ENCODE data around the gene GLA.
A peak's percentile ranks its signal among the peaks of the same experiment; 100 is the strongest.

The GLA gene

DNA sequence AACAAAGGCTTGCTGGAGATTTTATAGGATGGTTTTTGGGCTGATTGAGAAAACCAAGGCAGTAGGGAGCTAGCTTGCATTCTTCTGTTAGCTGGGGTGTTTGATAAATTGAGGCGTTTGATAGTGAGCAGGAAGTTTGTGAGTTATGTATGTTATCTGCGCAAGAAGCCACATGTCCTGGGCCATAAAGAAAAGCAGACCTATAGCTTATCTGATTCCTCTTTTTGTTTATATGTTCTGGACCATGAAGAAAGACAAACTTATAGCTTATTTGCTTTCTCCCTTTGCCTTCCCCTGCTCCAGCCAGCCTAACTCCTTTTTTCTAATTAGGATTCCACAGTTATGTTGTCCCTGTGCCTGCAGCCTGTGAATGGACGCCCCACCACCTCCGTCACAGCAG, 9.5 kb upstream of the GLA start:
- no peak overlapping the region for H3K9ac ChIP-seq (ENCODE audit: low read depth, low read length)
- H3K9me3 ChIP-seq (ENCODE audit: control insufficient read depth, insufficient read depth, low read length) = no peaks in the 10 kb centered on the region
- peaks cover 2% of the 10 kb centered on the region for H3K36me3 ChIP-seq (ENCODE audit: control insufficient read depth, insufficient read depth, low read length)
- H3K4me1 ChIP-seq (ENCODE audit: control insufficient read depth, insufficient read depth, low read length) = peaks cover 3% of the 10 kb centered on the region
- no peaks in the 10 kb centered on the region for H3K27me3 ChIP-seq (ENCODE audit: control insufficient read depth, insufficient read depth, low read length)
- H3K4me3 ChIP-seq (ENCODE audit: low read depth, low read length) = no peak overlapping the region

DNA sequence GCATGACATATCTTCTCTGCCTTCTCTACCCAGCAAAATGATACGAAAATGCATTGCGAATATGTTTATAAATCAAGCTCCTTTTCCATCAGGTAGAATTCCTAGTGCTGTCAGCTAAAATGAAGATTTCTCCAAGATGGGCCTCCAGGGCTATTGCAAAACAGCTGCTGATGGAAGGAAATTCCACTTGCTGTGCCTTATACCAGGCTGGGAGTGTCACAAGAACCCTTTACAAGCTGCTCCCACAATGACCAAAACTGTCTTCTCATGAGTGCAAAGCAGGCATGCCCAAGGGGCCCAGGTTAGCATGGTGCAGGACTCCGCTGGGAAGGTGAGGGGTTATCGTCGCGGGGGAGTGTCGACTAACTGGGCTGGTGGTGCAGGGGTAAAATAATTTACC, 9.0 kb upstream of the GLA start:
- Histone ChIP-seq H3K4me1 (ENCODE audit: control insufficient read depth, insufficient read depth, low read length) (peaks cover 3% of the 10 kb centered on the region), H3K36me3 (ENCODE audit: control insufficient read depth, insufficient read depth, low read length) (peaks cover 2% of the 10 kb centered on the region), H3K27me3 (ENCODE audit: control insufficient read depth, insufficient read depth, low read length) (no peaks in the 10 kb centered on the region), H3K9ac (ENCODE audit: low read depth, low read length) (no peak overlapping the region), H3K9me3 (ENCODE audit: control insufficient read depth, insufficient read depth, low read length) (no peaks in the 10 kb centered on the region), H3K4me3 (ENCODE audit: low read depth, low read length) (no peak overlapping the region)

DNA sequence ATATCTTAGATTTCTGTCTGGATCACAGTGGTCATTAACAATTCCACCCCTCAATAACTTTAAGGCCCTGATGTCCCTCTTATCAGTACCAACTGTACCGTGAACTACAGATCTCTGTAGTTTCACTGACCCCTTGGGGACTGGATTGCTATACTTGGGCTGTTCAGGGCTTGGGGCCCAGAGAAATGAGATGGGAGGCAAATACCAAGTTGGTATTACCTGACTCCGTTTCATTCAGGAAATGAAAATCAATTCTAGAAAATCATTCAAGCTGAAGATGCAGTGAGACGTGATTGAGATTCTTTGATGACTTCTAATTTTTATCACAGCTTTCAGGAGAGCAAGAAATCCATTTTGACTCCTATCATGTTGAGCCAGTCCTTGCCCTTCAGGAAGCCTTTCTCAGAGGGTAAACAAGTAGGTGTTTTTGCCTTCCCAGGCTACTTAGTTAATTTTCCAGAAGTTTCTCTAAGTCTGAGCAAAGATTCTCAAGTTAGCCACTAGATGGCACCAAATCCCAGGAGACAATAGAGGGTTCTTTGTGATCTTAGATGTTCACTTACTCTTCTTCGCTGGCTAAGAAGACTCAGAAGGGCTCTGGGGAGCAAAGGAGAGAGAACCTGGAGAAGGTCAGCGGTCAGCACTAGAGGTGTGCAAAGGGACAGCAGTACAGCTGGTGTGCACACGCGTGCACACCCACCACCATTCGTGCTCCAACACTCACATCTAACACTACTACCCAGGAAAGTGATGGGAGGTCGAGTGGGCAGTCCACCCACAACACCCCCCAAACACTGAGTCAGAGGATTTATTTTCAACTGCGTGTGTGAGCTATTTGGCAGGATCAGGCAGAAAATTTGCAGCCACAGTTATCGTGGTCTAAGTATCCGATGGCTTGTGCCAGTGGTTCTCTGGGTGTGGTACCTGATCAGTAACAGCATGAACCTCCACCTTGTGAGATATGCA, 7.7 kb upstream of the GLA start:
- no peak overlapping the region for H3K4me3 ChIP-seq (ENCODE audit: low read depth, low read length)
- H3K9me3 ChIP-seq (ENCODE audit: control insufficient read depth, insufficient read depth, low read length) = no peaks in the 10 kb centered on the region
- peaks cover 3% of the 10 kb centered on the region for H3K4me1 ChIP-seq (ENCODE audit: control insufficient read depth, insufficient read depth, low read length)
- no peak overlapping the region for H3K9ac ChIP-seq (ENCODE audit: low read depth, low read length)
- H3K27me3 ChIP-seq (ENCODE audit: control insufficient read depth, insufficient read depth, low read length) = no peaks in the 10 kb centered on the region
- H3K36me3 ChIP-seq (ENCODE audit: control insufficient read depth, insufficient read depth, low read length) = peaks cover 2% of the 10 kb centered on the region

DNA sequence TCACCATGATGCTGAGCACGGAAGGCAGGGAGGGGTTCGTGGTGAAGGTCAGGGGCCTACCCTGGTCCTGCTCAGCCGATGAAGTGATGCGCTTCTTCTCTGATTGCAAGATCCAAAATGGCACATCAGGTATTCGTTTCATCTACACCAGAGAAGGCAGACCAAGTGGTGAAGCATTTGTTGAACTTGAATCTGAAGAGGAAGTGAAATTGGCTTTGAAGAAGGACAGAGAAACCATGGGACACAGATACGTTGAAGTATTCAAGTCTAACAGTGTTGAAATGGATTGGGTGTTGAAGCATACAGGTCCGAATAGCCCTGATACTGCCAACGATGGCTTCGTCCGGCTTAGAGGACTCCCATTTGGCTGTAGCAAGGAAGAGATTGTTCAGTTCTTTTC, 4.3 kb upstream of the GLA start:
- Histone ChIP-seq H3K9ac (ENCODE audit: low read depth, low read length) (no peak overlapping the region), H3K4me1 (ENCODE audit: control insufficient read depth, insufficient read depth, low read length) (peaks cover 3% of the 10 kb centered on the region), H3K9me3 (ENCODE audit: control insufficient read depth, insufficient read depth, low read length) (no peaks in the 10 kb centered on the region)

DNA sequence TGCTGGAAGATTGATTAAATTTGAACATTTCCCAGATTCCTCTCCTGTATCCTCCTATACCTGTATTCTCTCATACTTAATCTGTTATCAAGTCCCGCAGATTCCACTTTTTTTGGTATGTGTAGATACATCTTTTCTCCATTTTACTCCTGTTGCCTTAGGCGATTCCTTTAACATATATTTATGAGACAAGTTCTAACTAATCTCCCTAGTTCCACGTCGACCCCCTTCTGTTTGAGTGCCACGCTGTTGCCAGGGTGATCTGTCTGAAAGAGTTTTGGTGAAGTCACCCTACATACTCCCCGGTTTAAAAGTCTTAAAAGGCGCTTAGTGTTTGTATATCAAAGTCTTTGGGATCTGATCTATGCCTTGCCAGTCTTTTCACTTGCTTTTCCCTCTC, 2.7 kb upstream of the GLA start:
- Histone ChIP-seq H3K4me1 (ENCODE audit: control insufficient read depth, insufficient read depth, low read length) (no peaks in the 10 kb centered on the region), H3K9ac (ENCODE audit: low read depth, low read length) (no peak overlapping the region), H3K4me3 (ENCODE audit: low read depth, low read length) (no peak overlapping the region)

More for the DNA sequence above, 4.3 kb upstream of the GLA start:
- H3K36me3 ChIP-seq (ENCODE audit: control insufficient read depth, insufficient read depth, low read length) = peaks cover 2% of the 10 kb centered on the region
- no peaks in the 10 kb centered on the region for H3K27me3 ChIP-seq (ENCODE audit: control insufficient read depth, insufficient read depth, low read length)
- no peak overlapping the region for H3K4me3 ChIP-seq (ENCODE audit: low read depth, low read length)

DNA sequence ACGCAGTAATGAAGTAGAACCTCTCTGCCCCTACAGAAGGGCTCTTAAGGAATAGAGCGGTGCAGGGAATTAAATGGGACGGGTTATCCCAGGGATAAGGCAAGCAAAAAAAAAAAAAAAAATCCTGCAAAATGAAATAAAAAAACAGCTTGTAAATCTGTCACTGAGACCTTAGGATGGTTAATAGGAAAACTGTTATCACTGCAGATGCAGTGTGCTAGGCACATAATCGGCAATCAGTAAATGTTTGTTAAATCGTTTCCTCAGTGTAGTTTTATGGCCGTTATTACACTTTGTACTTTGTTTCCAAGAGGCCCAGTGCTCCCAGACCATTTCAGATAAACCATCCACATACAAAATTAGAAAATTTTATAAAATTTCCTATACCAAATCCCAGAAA, 1.3 kb upstream of the GLA start:
- Histone ChIP-seq H3K36me3 (ENCODE audit: control insufficient read depth, insufficient read depth, low read length) (peaks cover 2% of the 10 kb centered on the region), H3K27me3 (ENCODE audit: control insufficient read depth, insufficient read depth, low read length) (no peaks in the 10 kb centered on the region), H3K4me1 (ENCODE audit: control insufficient read depth, insufficient read depth, low read length) (no peaks in the 10 kb centered on the region), H3K9me3 (ENCODE audit: control insufficient read depth, insufficient read depth, low read length) (no peaks in the 10 kb centered on the region), H3K4me3 (ENCODE audit: low read depth, low read length) (peak overlapping the region; percentile 80), H3K9ac (ENCODE audit: low read depth, low read length) (peak overlapping the region; percentile 65)

More for the DNA sequence above, 2.7 kb upstream of the GLA start:
- no peaks in the 10 kb centered on the region for H3K9me3 ChIP-seq (ENCODE audit: control insufficient read depth, insufficient read depth, low read length)
- H3K27me3 ChIP-seq (ENCODE audit: control insufficient read depth, insufficient read depth, low read length) = no peaks in the 10 kb centered on the region
- peaks cover 2% of the 10 kb centered on the region for H3K36me3 ChIP-seq (ENCODE audit: control insufficient read depth, insufficient read depth, low read length)

DNA sequence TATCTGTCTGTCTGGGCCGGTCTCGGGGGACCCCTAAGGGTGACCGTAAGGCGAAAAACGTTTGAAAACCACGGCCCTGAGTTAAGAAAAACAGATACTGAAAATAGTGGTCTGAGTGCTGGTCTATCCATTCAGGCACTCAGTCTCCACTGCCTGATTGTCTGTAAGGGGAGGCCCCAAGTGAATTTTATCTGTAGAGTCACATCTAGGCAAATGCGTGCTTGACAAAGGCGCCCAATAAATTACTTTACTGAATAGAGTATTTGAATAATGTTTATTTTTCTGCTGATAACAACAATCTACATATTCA, 762 bp upstream of the GLA start:
- H3K4me3 ChIP-seq (ENCODE audit: low read depth, low read length) = peak overlapping the region; percentile 80
- H3K9me3 ChIP-seq (ENCODE audit: control insufficient read depth, insufficient read depth, low read length) = no peaks in the 10 kb centered on the region
- peak overlapping the region; percentile 79 for H3K9ac ChIP-seq (ENCODE audit: low read depth, low read length)
- no peaks in the 10 kb centered on the region for H3K27me3 ChIP-seq (ENCODE audit: control insufficient read depth, insufficient read depth, low read length)
- H3K4me1 ChIP-seq (ENCODE audit: control insufficient read depth, insufficient read depth, low read length) = no peaks in the 10 kb centered on the region
- H3K36me3 ChIP-seq (ENCODE audit: control insufficient read depth, insufficient read depth, low read length) = peaks cover 2% of the 10 kb centered on the region

DNA sequence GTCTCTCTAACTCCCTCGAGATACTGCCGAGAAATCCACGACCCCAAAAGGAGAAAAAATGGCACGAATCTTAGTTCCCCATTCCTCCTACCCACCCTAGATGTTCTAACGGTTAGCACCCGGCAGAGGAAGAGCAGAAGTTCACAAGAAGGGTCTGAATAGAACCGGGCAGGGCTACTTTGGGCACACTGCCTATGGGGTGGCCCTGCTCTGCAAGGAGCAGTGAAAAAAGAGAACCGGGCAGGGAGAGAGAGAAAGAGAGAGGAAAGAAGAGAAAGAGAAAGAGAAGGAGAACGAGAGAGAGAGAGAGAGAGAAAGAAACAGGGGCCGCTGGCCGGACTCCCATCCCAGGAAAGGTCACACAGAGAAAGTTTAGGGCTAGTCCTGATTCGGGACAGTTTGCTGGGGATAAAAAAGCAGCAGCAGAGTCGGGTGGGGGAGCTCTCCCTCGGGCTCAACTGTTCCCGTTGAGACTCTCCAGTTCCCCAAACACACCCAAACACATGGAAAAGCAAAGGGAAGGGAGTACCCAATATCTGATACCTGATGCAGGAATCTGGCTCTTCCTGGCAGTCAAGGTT, 468 bp downstream of the GLA start:
- no peaks in the 10 kb centered on the region for H3K27me3 ChIP-seq (ENCODE audit: control insufficient read depth, insufficient read depth, low read length)
- H3K9ac ChIP-seq (ENCODE audit: low read depth, low read length) = peak overlapping the region; percentile 38
- H3K36me3 ChIP-seq (ENCODE audit: control insufficient read depth, insufficient read depth, low read length) = no peaks in the 10 kb centered on the region
- H3K4me1 ChIP-seq (ENCODE audit: control insufficient read depth, insufficient read depth, low read length) = no peaks in the 10 kb centered on the region
- H3K9me3 ChIP-seq (ENCODE audit: control insufficient read depth, insufficient read depth, low read length) = no peaks in the 10 kb centered on the region
- H3K4me3 ChIP-seq (ENCODE audit: low read depth, low read length) = peak overlapping the region; percentile 72

DNA sequence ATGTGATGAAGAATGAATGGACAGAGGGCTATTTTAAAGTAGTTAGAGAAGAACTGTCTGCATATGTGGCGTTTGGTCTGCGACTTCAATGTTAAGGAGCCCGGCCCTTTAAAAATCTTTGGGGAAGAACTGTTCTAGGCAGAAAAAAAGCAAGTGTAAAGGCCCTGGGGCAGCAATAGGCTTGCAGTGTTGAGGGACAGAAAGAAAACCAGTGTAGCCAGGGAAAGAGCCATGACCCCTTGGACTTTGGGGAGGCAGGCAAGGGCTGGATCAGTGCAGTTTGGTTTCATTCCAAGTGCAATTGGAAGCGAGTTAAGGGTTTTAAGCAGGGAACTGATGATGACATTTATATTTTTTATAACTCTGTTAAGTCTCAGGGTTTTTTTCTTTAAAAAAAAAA, 7.9 kb downstream of the GLA start:
- Histone ChIP-seq H3K36me3 (ENCODE audit: control insufficient read depth, insufficient read depth, low read length) (peaks cover 8% of the 10 kb centered on the region), H3K4me1 (ENCODE audit: control insufficient read depth, insufficient read depth, low read length) (no peaks in the 10 kb centered on the region), H3K27me3 (ENCODE audit: control insufficient read depth, insufficient read depth, low read length) (no peaks in the 10 kb centered on the region), H3K4me3 (ENCODE audit: low read depth, low read length) (no peak overlapping the region), H3K9ac (ENCODE audit: low read depth, low read length) (no peak overlapping the region), H3K9me3 (ENCODE audit: control insufficient read depth, insufficient read depth, low read length) (no peaks in the 10 kb centered on the region)

DNA sequence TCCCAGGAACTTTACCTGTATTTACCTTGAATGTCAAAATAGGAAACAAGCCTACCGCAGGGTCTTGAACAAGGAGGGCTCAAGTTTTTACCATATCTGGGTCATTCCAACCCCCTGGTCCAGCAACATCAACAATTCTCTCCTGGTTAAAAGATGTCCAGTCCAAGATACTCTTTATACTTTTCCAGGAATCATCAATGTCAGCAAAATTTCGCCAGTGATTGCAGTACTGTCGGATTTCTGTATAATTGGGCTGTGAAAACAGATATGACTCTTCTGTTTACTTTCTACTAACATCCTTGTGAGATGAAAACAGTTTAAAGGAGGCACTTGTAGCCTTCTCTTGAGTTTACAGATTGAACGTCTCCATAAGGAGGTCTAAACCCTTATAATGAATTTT, 9.0 kb downstream of the GLA start:
- H3K9me3 ChIP-seq (ENCODE audit: control insufficient read depth, insufficient read depth, low read length) = no peaks in the 10 kb centered on the region

DNA sequence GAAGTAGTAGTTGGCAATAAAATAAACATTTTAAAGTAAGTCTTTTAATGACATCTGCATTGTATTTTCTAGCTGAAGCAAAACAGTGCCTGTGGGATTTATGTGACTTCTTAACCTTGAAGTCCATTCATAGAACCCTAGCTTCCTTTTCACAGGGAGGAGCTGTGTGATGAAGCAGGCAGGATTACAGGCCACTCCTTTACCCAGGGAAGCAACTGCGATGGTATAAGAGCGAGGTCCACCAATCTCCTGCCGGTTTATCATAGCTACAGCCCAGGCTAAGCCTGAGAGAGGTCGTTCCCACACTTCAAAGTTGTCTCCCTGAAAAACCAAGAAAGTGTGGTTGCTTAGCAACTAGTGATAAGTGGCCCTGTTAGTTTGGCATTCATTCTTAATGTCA, 9.9 kb downstream of the GLA start:
- H3K4me3 ChIP-seq (ENCODE audit: low read depth, low read length) = no peak overlapping the region
- no peaks in the 10 kb centered on the region for H3K4me1 ChIP-seq (ENCODE audit: control insufficient read depth, insufficient read depth, low read length)
- H3K36me3 ChIP-seq (ENCODE audit: control insufficient read depth, insufficient read depth, low read length) = peaks cover 8% of the 10 kb centered on the region
- no peaks in the 10 kb centered on the region for H3K9me3 ChIP-seq (ENCODE audit: control insufficient read depth, insufficient read depth, low read length)
- no peak overlapping the region for H3K9ac ChIP-seq (ENCODE audit: low read depth, low read length)
- no peaks in the 10 kb centered on the region for H3K27me3 ChIP-seq (ENCODE audit: control insufficient read depth, insufficient read depth, low read length)

More for the DNA sequence above, 9.0 kb downstream of the GLA start:
- H3K9ac ChIP-seq (ENCODE audit: low read depth, low read length) = no peak overlapping the region
- H3K4me3 ChIP-seq (ENCODE audit: low read depth, low read length) = no peak overlapping the region
- no peaks in the 10 kb centered on the region for H3K27me3 ChIP-seq (ENCODE audit: control insufficient read depth, insufficient read depth, low read length)
- peaks cover 8% of the 10 kb centered on the region for H3K36me3 ChIP-seq (ENCODE audit: control insufficient read depth, insufficient read depth, low read length)
- H3K4me1 ChIP-seq (ENCODE audit: control insufficient read depth, insufficient read depth, low read length) = no peaks in the 10 kb centered on the region

DNA sequence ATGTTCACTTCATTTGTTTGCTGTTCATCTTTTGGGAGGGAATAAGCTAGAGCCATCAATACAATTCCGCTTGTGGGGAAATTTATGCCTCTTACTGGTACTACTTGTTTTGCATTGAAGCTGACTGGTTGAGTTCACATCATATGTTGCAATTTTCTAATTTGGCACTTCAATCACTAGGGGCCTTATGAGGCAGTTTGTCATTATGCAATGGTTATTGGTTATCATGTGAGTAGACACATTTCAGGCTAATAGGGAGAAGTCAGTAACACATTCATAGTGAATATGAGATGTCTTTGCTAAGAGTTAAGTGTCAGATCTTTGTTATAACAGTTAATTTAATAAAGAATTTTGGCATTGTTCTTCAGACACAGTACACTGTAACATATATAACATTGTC, 11.9 kb downstream of the GLA start:
- Histone ChIP-seq H3K36me3 (ENCODE audit: control insufficient read depth, insufficient read depth, low read length) (no peaks in the 10 kb centered on the region), H3K27me3 (ENCODE audit: control insufficient read depth, insufficient read depth, low read length) (no peaks in the 10 kb centered on the region), H3K9me3 (ENCODE audit: control insufficient read depth, insufficient read depth, low read length) (no peaks in the 10 kb centered on the region), H3K4me1 (ENCODE audit: control insufficient read depth, insufficient read depth, low read length) (peaks cover 4% of the 10 kb centered on the region), H3K9ac (ENCODE audit: low read depth, low read length) (no peak overlapping the region), H3K4me3 (ENCODE audit: low read depth, low read length) (no peak overlapping the region)
